PC-9 (cell line): ENCODE data around the gene RAET1L. TPM values are rescaled to one million over a fixed set of nuclear protein-coding genes. Genes with fewer than 3 reads are reported as not detected.
"Not testable (repeated sequence)": the region's sequence is repeated elsewhere in the genome, so short reads cannot be mapped to it uniquely, and the experiment has no call there.

Source experiments
- BruUV-seq: library from RNA; stranded (reverse); fragments of 400-500 nt; replicated peaks from 2 replicates; lab custom pipeline; 2021; lab: Mats Ljungman, UMichigan
- CTCF ChIA-PET: fragments of 300-600 bp; sonication (Branson Sonifier 250); formaldehyde crosslinking; loops from one replicate; lab custom pipeline; 2022; ENCODE audit warnings: antibody characterized with exemption; lab: Charles Lee
- POLR2A ChIA-PET: fragments of 300-600 bp; sonication (Branson Sonifier 250); formaldehyde crosslinking; loops from one replicate; lab custom pipeline; 2022; ENCODE audit warnings: antibody characterized with exemption; ENCODE audit not compliant: unreplicated experiment; lab: Charles Lee
- DNase-seq, 2 experiments: peaks; one replicate each; pipeline versions ENCODE4 v3.0.0 to v3.0.0-alpha.2; 2015 to 2022; ENCODE audit warnings: mixed read lengths in 1 of 2
- H2AFZ ChIP-seq: fragments of 200-600 bp; sonication (generic); 2 replicates; pipeline ENCODE4 v1.8.1; 2017; ENCODE audit warnings: antibody characterized with exemption
- H3F3A ChIP-seq: fragments of 200-600 bp; sonication (generic); 2 replicates; pipeline ENCODE4 v1.8.1; 2017; ENCODE audit warnings: antibody characterized with exemption, mild to moderate bottlenecking, low read depth; ENCODE audit not compliant: insufficient read depth
- H3K27ac ChIP-seq: fragments of 200-600 bp; sonication (generic); 2 replicates; pipeline ENCODE4 v1.6.1; 2016; ENCODE audit warnings: mixed run types
- H3K27me3 ChIP-seq: fragments of 200-600 bp; sonication (generic); 2 replicates; pipeline ENCODE4 v1.6.1; 2016; ENCODE audit warnings: low read depth, mixed run types; ENCODE audit not compliant: insufficient read depth
- H3K36me3 ChIP-seq: fragments of 200-600 bp; sonication (generic); 2 replicates; pipeline ENCODE4 v1.6.1; 2016; ENCODE audit warnings: low read depth, mixed run types
- H3K4me1 ChIP-seq: fragments of 200-600 bp; sonication (generic); replicated peaks from 2 replicates; pipeline ENCODE4 v1.6.1; 2016; ENCODE audit warnings: mixed run types; ENCODE audit not compliant: insufficient read depth
- H3K4me2 ChIP-seq: fragments of 200-600 bp; sonication (generic); 2 replicates; pipeline ENCODE4 v1.6.1; 2017; ENCODE audit warnings: mixed run types
- H3K4me3 ChIP-seq: fragments of 200-600 bp; sonication (generic); 2 replicates; pipeline ENCODE4 v1.6.1; 2016; ENCODE audit warnings: mixed run types
- H3K79me2 ChIP-seq: fragments of 200-600 bp; sonication (generic); 2 replicates; pipeline ENCODE4 v1.6.1; 2017; ENCODE audit warnings: low read depth, mixed run types
- H3K9me2 ChIP-seq: fragments of 200-600 bp; sonication (generic); 2 replicates; pipeline ENCODE4 v1.8.1; 2017; ENCODE audit warnings: mild to moderate bottlenecking; ENCODE audit not compliant: insufficient read depth
- H3K9me3 ChIP-seq: fragments of 200-600 bp; sonication (generic); 2 replicates; pipeline ENCODE4 v1.8.1; 2016; ENCODE audit warnings: low read depth; ENCODE audit not compliant: insufficient read depth
- H4K20me1 ChIP-seq: fragments of 200-600 bp; sonication (generic); 2 replicates; pipeline ENCODE4 v1.8.1; 2017; ENCODE audit not compliant: insufficient read depth
- CTCF ChIP-seq: fragments of 200-600 bp; sonication (generic); conservative IDR thresholded peaks from 2 replicates; pipeline ENCODE4 v1.6.1; 2017; ENCODE audit warnings: mixed run types, antibody characterized with exemption, mild to moderate bottlenecking, moderate library complexity
- EZH2 ChIP-seq: fragments of 200-600 bp; sonication (generic); IDR thresholded peaks from 2 replicates; pipeline ENCODE4 v1.8.0; 2017; ENCODE audit warnings: antibody characterized with exemption, low read depth
- intact Hi-C: fragments of 100-400 bp; cut with micrococcal nuclease; formaldehyde crosslinking; loops from one replicate; pipeline ENCODE4 v1.10.0; 2022; ENCODE audit not compliant: unreplicated experiment
- total RNA-seq: library from RNA; stranded (reverse); gene quantifications from 2 replicates; pipeline ENCODE4 v1.2.3, GENCODE V29; 2021

RAET1L gene
- total RNA-seq, 1 experiment from 2014 or later = 1.2 TPM

- ChIA-PET CTCF (no interaction called here), POLR2A (no interaction called here)
- intact Hi-C loops = no loop called here
- BruUV-seq = no TSS peak
- Histone ChIP-seq H3K9me3 (no peaks in the 10 kb centered on the region), H3K36me3 (no peaks in the 10 kb centered on the region), H2AFZ (no peak overlapping the region), H3K4me2 (no peak overlapping the region), H3F3A (peaks cover 2% of the 10 kb centered on the region; the same call in 1 of the 2 replicates), H3K27me3 (no peaks in the 10 kb centered on the region), H3K79me2 (no peaks in the 10 kb centered on the region), H3K9me2 (no peaks in the 10 kb centered on the region), H3K27ac (no peak overlapping the region), H3K4me1 (peaks cover 6% of the 10 kb centered on the region; the same call in 1 of the 2 replicates), H4K20me1 (no peaks in the 10 kb centered on the region), H3K4me3 (no peak overlapping the region)
- TF ChIP-seq EZH2 (no peak), CTCF (no peak)
- DNase-seq = no peak
Measured at GRCh38 chr6:150063640-150064039, 38.3 kb upstream of the RAET1L start.

- H3K4me3 ChIP-seq, DNase-seq, H3K27ac ChIP-seq, H3K4me1 ChIP-seq, POLR2A ChIA-PET, H3K79me2 ChIP-seq, H3F3A ChIP-seq, H2AFZ ChIP-seq, H3K9me3 ChIP-seq, H3K4me2 ChIP-seq, H3K9me2 ChIP-seq, BruUV-seq, H3K36me3 ChIP-seq, CTCF ChIA-PET, H4K20me1 ChIP-seq, intact Hi-C loops: not testable (repeated sequence)
- peaks cover 22% of the 10 kb centered on the region for H3K27me3 ChIP-seq
Measured at GRCh38 chr6:150059973-150060372, 34.6 kb upstream of the RAET1L start.

GRCh38 chr6:150058986-150059385 lies 33.7 kb upstream of the RAET1L start:
- CTCF ChIA-PET = interaction anchor here (0.6 kb wide), 1 partner anchor 333 kb away, joined by 5 read pairs; no protein-coding TSS in a partner anchor
- Histone ChIP-seq H3K9me3 (no peaks in the 10 kb centered on the region), H3K36me3 (no peaks in the 10 kb centered on the region), H3K4me2 (no peak overlapping the region), H3K4me1 (no peaks in the 10 kb centered on the region), H3K27ac (no peak overlapping the region), H4K20me1 (no peaks in the 10 kb centered on the region), H3K9me2 (no peaks in the 10 kb centered on the region), H2AFZ (no peak overlapping the region), H3K4me3 (no peak overlapping the region), H3K79me2 (no peaks in the 10 kb centered on the region), H3F3A (no peaks in the 10 kb centered on the region), H3K27me3 (peaks cover 32% of the 10 kb centered on the region)
- DNase-seq = no peak
- TF ChIP-seq EZH2 (no peak), CTCF (no peak)
- no TSS peak for BruUV-seq
- intact Hi-C loops = no loop called here
- POLR2A ChIA-PET = no interaction called here

- ChIA-PET POLR2A (no interaction called here), CTCF (interaction anchor here (0.6 kb wide), 1 partner anchor 333 kb away, joined by 5 read pairs; no protein-coding TSS in a partner anchor)
- Histone ChIP-seq H3K9me2 (no peaks in the 10 kb centered on the region), H3K36me3 (no peaks in the 10 kb centered on the region), H3K27me3 (peaks cover 39% of the 10 kb centered on the region), H3K79me2 (no peaks in the 10 kb centered on the region), H3K4me3 (no peak overlapping the region), H4K20me1 (no peaks in the 10 kb centered on the region), H3K27ac (no peak overlapping the region), H3F3A (no peaks in the 10 kb centered on the region), H3K4me1 (no peaks in the 10 kb centered on the region), H3K9me3 (no peaks in the 10 kb centered on the region), H3K4me2 (no peak overlapping the region), H2AFZ (no peak overlapping the region)
- intact Hi-C loops = no loop called here
- TF ChIP-seq EZH2 (no peak), CTCF (no peak)
- BruUV-seq = no TSS peak
- DNase-seq = no peak
Measured at GRCh38 chr6:150058231-150058792, 33.0 kb upstream of the RAET1L start.
